Non-pigmented ciliary epithelial cell (primary cell): ENCODE results near the gene LMCD1.

Experiments used
- DNase-seq: peaks from one replicate; pipeline ENCODE4 v3.0.0-alpha.2; 2010; ENCODE audit warnings: low read depth

The LMCD1 gene

GRCh38 chr3:8484409-8485140 lies 17.0 kb upstream of the LMCD1 start:
- no peak for DNase-seq

DNA sequence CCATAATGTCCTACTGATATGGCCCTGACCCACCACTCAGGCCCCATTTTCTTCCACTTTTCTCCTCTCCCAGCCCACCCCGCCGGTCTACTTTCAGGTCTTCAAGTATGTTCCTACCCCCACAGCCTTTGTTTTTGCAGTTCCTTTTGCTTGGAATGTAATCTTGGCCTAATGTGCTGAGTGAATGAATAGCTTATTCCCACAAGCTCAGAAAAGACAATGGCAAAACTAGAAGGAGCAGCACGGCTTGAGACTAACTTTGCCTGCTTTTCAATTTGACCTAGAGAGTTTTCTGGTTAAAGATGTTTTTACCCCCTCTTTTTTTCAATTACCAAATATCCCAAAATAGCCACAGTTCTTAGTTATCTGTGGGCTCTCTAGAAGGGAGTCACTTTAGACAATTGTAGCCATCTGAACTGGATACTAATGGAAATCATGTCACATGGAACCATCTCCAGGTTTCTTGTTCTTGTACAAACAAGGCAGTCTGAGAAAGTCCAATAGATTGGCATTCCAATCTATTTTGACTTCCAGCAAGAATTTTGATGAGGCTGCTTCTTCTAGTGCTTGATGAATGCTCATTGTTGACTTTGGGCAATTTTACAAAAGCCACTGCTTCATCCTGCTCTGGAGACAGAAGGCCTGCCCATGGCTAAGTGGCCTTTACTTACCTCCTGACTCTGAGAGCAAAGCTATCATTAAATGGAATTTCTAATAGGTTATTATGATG lies 16.3 kb upstream of the LMCD1 start:
- DNase-seq, result no peak

DNA sequence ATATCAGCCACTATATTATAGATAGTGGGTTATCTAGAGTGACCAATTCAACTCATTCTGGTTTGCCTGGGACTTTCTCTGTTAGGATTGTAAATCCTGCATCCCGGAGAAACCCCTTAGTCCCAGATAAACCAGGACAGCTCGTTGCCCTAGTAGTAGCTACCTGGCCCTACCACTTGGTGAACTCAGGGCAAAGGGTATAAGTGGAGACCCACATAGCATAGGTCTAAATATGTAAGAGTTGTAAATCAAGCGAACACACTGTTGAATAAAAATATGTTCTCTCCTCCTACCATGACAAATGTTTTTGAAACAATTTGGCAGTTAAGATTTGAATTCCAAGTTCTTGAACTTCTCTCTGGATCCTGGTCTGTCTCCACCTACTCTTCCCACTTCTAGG lies 15.7 kb upstream of the LMCD1 start:
- no peak for DNase-seq

GRCh38 chr3:8486434-8486833 lies 15.2 kb upstream of the LMCD1 start:
- no peak for DNase-seq

DNA sequence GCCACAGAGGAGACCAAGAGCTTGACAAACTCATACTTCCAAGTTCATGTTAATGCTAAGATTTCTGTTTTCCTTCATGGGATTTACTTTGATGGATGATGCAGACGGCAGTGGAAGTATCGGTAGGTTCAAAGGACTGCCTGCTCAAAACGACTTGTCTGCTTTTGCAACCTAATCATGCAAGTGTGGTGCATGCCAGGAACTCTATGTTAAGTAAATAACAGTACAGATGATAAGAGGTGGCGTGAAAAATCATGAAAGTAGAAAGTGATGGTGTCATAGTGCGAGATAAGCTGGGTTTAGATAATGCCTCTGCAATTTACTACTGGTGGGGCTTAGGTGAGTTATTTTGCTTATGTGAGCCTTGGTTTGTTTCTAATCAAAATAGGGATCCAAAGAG lies 14.7 kb upstream of the LMCD1 start:
- DNase-seq, result no peak

DNA sequence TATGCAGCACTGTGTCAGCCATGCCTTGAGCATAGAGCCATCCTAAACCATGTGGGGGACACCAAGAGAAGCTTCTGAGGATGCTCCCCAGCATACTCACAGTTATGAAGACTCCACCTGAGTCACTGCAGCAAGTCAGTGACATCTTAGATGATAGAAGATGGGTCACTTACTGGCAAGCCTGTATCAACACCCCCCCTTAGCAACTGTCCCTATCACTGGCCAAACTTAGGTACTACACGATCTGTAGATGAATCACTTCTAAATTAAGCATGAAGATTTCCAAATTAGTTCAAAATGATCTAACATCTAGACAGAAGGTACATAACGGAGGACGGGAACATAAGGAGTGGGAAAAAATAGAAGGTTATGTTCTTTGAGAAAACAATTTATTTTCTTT lies 13.2 kb upstream of the LMCD1 start:
- no peak for DNase-seq

DNA sequence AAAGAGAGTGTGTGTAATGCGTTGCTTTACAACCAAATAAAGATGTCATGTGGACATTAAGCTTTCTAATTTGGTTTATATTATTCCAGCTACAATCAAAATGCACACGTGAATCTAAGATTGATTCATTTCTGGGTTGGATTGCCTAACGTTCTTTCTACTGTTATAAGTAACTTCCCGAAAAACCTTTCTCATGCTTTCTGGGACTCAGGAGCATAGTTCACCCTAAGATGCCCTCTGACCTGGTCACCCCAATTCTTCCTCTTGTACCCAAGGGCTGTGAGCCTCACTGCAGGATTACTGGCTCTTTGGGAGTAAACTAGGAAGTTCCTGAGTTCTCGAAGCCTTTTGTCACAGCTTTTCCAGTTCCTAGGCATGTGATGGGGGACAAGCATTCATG lies 12.7 kb upstream of the LMCD1 start:
- no peak for DNase-seq

- no peak for DNase-seq
Measured at GRCh38 chr3:8489278-8489792, 12.3 kb upstream of the LMCD1 start.

DNA sequence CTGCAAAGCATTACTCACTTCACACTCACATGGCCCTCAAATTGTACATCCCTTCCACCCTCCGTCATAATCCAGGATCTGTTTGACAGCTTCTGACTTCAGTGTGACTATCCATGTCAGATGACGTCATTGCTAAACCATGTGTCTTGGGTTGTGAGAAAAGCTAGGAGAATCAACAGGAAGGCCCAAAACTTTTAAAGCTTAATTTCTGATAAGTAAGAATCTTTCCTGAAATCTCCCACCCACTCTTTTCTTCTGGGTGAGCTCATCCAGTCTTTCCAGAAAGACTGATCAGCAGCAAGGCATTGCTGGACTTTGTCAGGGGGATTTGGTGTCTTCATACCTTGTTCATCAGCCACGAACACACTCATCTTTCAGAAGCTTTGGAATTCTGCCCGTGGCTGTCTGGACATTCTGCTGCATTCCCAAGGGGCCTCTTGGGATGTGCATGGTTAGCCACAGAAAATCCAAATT lies 11.5 kb upstream of the LMCD1 start:
- peak; percentile 92 for DNase-seq

- no peak for DNase-seq
Measured at GRCh38 chr3:8491271-8492144, 10.1 kb upstream of the LMCD1 start.

- DNase-seq, result no peak
Measured at GRCh38 chr3:8492744-8493511, 8.7 kb upstream of the LMCD1 start.

DNA sequence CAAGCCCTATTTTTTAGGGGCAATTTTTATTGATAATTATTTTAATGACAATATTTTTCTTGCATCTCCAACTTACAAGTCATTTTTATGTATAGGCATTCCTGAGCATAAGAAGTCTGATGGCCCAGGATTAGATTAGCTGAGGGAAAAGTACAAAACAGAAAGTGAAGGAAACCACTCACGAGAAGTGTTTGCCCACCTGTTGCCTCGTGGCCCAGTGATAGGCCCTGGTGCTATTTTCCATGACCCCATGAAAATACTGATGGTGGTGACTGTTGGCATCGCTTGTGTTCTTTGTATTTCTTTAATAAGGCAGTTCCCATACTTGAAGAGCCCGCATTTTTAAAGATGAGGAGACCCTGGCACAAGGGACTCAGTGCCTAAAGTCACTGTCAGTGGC lies 7.9 kb upstream of the LMCD1 start:
- DNase-seq, result no peak

DNA sequence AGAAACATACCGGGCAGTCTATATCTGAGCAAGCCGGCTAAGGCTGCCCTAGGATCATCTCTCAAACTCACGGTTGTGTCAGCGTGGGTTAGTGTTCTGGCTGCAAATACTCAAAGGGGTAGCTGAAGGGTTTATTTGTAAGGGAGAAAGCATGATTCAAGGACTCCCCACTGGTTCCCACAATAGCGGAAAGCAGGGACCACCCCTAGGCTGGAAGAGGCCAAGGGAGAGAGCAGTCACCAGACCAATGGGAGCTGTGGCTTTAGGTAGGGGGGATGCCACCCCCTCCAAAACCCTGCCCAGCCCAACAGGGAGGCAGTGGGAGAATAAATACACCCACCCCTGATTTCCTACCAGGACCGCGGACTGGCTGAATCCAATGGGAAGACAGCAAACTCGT lies 7.3 kb upstream of the LMCD1 start:
- DNase-seq, result no peak

DNA sequence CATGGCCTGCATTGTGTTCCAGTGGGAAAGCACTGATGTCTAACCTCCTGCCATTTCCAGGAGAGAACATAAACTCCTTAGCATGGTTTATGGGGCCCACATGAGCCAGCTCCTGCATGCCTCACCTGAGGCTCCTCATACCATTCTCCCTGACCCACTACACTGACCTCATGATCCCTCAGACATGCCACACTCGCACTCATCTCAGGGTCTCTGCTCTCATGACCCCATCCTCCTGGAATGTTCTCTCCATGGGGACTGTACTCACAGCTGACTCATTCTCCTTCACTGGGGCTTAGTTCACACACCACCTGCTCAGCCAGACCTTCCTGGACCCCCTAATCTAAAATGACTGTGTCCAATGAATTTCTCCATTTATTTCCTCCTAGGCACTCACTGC lies 4.0 kb upstream of the LMCD1 start:
- DNase-seq, result no peak

DNA sequence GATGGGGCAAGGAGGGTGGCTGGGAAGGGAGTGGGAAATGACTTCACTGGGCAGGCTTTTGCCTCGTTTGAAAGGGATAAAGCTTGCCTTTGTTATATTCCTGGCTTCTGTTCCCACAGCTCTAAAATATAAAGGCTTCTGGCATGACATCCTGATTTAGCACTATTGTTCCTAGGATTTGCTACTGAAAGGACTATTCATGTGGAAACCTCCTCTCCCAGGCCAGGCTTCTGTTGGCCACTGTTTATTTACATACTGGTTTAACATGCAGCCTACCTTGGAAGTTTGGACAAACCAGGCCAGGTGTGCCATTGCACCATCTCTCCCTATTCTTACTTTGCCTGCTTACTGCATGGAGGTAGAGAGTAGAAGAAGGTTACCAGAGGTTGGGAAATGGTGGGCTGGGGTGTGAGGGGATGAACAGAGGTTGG lies 2.4 kb upstream of the LMCD1 start:
- DNase-seq, result no peak

DNA sequence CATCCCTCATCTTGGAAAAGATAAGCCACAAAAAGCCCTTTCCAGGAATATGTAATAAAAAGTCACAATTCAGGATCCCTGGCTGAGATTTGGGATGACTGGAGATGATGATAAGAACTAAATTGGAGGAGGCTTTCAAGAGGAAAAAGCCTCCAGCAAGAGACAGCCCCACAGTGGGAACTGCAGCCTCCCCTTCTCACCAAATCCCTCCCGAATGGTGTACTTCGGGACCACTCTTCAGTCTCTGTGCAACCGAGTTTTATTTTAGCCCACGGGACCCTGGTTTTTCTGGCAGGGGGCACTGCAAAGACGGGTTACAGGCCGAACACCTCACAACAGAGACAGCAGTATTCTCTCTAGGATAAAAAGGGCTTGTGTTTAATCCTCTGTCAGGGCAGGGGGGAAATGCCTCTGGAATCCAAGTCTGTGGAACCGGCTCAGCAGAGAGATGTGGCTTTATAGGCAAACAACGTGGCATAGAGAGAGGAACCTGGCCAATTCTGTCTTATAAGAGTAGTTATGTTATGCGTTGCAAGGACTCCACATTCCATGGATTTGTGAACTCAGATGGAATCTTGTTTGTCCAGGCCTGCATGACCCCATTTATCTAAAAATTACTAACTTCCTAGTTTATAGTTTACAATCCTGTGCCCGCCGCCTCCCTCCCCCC lies 1.2 kb upstream of the LMCD1 start:
- peak; percentile 48 for DNase-seq

DNA sequence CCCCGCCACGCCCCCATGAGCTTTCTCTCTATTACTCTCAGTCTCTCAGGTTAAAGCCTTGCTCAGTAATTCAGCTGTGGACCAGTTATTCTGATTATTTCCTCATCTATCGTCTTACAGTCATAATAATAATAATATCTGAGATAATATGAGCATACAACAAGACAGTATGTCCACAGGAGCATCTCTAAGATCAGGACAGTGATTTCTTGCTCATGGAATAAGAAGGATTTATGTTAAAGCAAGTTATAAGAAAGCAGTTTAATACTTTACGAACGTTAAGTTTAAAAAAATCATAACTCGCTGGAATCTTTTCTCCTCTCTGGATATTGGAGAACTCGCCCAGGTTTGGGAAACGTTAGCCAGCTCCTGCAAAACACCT lies 643 bp upstream of the LMCD1 start:
- no peak for DNase-seq

- no peak for DNase-seq
Measured at GRCh38 chr3:8503461-8503860, 1.8 kb downstream of the LMCD1 start.

GRCh38 chr3:8503871-8504610 lies 2.4 kb downstream of the LMCD1 start:
- no peak for DNase-seq

GRCh38 chr3:8504611-8504973 lies 3.0 kb downstream of the LMCD1 start:
- no peak for DNase-seq

DNA sequence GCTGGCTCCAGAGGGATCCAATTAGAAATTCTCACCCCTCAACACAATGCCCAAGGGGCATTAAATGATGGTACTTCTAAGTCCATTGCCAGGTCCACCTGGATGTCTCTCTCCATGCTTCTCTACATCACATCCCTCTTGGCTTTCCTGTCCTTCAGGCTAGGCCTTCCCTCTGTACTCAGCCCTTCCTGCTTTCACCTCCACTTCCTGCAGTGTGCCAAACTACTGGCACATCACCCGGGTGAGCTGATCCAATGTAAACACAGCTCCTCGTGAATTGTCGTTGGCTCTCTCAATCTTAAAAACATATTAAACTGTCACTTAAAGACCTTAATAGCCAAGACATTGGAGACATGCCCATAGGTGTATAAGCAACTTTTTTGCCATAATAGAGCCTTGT lies 4.0 kb downstream of the LMCD1 start:
- no peak for DNase-seq
